ENCODE measurements around the gene KCNK6.
"Not testable (repeated sequence)": the region's sequence is repeated elsewhere in the genome, so short reads cannot be mapped to it uniquely, and the experiment has no call there.

The KCNK6 gene

DNA sequence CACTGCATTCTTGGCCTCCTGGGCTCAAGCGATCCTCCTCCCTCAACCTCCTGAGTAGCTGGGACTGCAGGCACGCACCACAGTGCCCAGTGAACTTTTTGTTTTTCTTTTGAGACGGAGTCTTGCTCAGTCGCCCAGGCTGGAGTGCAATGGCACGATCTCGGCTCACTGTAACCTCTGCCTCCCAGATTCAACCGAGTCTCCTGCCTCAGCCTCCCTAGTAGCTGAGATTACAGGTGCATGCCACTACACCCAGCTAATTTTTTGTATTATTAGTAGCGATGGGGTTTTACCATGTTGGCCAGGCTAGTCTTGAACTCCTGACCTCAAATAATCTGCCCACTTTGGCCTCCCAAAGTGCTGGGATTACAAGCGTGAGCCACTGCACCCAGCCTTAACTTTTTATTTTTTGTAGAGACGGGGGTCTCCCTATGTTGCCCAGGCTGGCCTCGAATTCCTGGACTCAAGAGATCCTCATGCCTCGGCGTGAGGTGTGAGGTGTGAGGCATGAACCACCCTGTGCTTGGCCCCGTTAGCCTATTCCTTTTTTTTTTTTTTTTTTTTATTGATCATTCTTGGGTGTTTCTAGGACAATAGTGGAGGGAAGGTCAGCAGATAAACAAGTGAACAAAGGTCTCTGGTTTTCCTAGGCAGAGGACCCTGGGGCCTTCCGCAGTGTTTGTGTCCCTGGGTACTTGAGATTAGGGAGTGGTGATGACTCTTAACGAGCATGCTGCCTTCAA, 43.5 kb downstream of the KCNK6 start:
- DNase-seq, result not testable (repeated sequence)

DNA sequence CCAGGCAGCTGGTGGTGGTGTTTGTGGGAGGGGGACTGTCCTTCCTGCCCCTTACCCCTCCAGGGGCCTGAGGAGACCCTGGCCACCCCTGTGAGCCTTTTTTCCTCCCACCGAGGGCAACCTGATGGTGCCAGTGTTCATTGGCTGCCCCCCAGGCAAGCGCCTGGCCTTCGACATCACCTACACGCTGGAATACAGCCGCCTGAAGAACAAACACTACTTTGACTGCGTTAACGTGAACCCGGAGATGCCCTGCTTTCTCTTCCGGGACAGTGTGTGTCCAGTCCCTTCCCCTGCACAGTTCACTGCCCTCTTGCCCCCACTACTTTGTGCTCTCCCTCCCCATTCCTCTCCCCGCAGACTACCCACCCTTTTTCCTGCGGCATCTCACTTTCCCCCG, 47.4 kb downstream of the KCNK6 start:
- DNase-seq, result no peak

DNA sequence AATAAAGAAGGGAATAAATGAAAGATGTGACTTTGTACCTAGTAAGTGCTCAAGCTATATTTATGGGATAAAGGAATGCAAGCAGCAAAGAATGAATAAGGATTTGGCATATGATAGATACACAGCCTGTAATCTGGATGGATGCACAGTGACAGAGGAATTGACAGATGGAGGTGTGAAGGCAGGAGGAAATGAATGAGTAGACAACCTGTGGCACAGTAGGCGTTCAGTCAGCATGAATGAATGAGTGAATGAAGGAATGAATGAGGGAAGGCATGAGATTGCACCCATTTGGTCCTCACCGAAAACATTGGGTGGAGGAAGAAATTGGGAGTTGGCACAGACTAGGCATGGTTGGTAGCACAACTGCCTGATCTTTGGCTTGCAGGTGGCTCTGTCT, 49.9 kb downstream of the KCNK6 start:
- DNase-seq, result no peak

GRCh38 chr19:38370299-38370698, 50.7 kb downstream of the KCNK6 start:
- DNase-seq, result no peak

DNA sequence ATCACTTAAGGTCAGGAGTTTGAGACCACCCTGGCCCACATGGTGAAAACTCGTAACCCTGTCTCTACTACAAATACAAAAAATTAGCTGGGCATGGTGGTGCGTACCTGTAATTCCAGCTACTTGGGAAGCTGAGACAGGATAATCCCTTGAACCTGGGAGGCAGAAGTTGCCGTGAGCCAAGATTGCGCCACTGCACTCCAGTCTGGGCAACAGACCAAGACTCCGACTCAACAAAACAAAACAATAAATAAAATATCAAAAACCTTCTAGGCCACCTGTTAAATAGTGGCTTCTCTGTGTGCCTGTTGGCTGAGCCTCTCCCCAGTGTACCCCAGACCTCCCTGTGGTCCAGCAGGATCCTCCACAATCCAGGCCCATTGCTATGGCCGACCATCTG, 51.4 kb downstream of the KCNK6 start:
- no peak for DNase-seq

GRCh38 chr19:38373907-38374331, 54.3 kb downstream of the KCNK6 start:
- DNase-seq, result no peak

- DNase-seq, result peak; percentile 81 to 97
Measured at GRCh38 chr19:38374332-38375097, 54.9 kb downstream of the KCNK6 start, which contains the start of gene PSMD8. TSS of gene PSMD8 (plus strand) at chr19:38374571. CDS start at chr19:38374602, 31 bp downstream.

DNA sequence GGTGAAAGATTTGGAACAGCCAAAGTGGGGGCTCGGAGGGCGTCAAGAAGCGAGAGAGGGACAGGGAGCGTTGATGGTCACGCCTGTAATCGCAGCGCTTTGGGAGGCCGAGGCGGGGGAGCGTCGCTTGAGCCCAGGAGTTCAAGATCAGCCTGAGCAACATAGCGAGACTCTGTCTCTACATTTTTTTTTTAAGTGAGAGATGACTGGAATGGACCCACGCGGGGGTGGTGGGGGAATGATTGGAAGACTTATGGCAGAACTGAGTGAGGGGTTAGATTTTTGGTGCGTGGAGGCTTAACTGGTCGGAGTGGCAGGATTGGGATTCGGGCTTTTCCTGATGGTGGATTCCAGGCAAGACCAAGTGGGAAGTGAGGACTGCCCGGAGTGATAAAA, 55.5 kb downstream of the KCNK6 start:
- DNase-seq, result no peak

GRCh38 chr19:38375748-38376147, 56.1 kb downstream of the KCNK6 start:
- DNase-seq, result no peak

- no peak for DNase-seq
Measured at GRCh38 chr19:38376576-38376975, 56.9 kb downstream of the KCNK6 start.

DNA sequence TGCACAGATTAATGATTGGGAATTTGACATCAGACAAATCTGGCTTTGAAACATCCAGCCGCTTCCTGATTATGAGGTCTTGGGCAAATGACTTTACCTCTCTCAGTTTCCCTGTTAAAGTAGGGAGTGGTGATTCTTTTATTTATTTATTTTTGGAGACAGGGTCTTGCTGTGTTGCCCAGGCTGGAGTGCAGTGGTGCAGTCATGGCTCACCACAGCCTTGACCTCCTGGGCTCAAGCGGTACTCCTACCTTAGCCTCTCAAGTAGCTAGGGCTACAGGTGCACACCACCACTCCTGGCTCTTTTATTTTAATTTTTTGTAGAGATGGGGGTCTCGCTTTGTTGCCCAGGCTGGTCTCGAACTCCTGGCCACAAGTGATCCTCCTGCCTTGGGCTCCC, 57.4 kb downstream of the KCNK6 start:
- no peak for DNase-seq

- DNase-seq, result no peak
Measured at GRCh38 chr19:38378866-38379265, 59.2 kb downstream of the KCNK6 start.

GRCh38 chr19:38381138-38381537, 61.5 kb downstream of the KCNK6 start:
- DNase-seq, result no peak
